HCT116 (cell line): ENCODE data around the gene RNF220. TPM values are rescaled to one million over a fixed set of nuclear protein-coding genes. Genes with fewer than 3 reads are reported as not detected.

Source experiments
- ATAC-seq: fragments of 200-7000 bp; cut with Tn5 transposase; 2 replicates; pipeline ENCODE4 v1.9.1; 2020; ENCODE audit warnings: mild to moderate bottlenecking, moderate library complexity
- BruUV-seq: library from RNA; stranded (reverse); fragments of 400-500 nt; replicated peaks from 2 replicates; lab custom pipeline; 2021; lab: Mats Ljungman, UMichigan
- CTCF ChIA-PET: fragments of 300-600 bp; sonication (Branson Sonifier 250); formaldehyde crosslinking; loops from one replicate; lab custom pipeline; 2021; ENCODE audit warnings: antibody characterized with exemption; lab: Charles Lee
- POLR2A ChIA-PET: fragments of 300-600, 350-600 bp; sonication (Branson Sonifier 250); formaldehyde crosslinking; loops from one replicate; lab custom pipeline; 2021; ENCODE audit warnings: antibody characterized with exemption; lab: Charles Lee
- RAD21 ChIA-PET, 2 experiments: fragments of 300-600 bp; sonication (Branson Sonifier 250); formaldehyde crosslinking; loops; one replicate each; lab custom pipeline; 2023; ENCODE audit warnings: low total read pairs in 2 of 2; ENCODE audit not compliant: uncharacterized antibody in 2 of 2, unreplicated experiment in 2 of 2, low non-redundant PET in 1 of 2; lab: Charles Lee
- DNase-seq: peaks from one replicate; pipeline ENCODE4 v3.0.0-alpha.2; 2010; ENCODE audit warnings: low read depth, low spot score
- H2AFZ ChIP-seq: fragments of 200-600 bp; shearing (Covaris generic), sonication (generic); 2 replicates; pipeline ENCODE4 v1.6.1; 2017; ENCODE audit warnings: low read depth, mixed run types, mixed read lengths, antibody characterized with exemption, low read length; ENCODE audit not compliant: poor library complexity, severe bottlenecking
- H3K27ac ChIP-seq: 2 replicates; pipeline ENCODE4 v1.5.1; 2012; ENCODE audit warnings: low read depth, low read length
- H3K27me3 ChIP-seq: fragments of 200-600 bp; sonication (generic); 2 replicates; pipeline ENCODE4 v1.6.1; 2016; ENCODE audit warnings: mixed run types, low read length, mixed read lengths; ENCODE audit not compliant: insufficient read depth
- H3K36me3 ChIP-seq, 2 experiments: fragments of 200-500 bp in 1 of 2; fragments of 200-600 bp in 1 of 2; sonication (Bioruptor generic) in 1 of 2; sonication (generic) in 1 of 2; 2 replicates each; pipeline versions ENCODE4 v1.5.1 to v1.6.1; 2014 to 2016; ENCODE audit warnings: low read length in 2 of 2, inconsistent platforms in 1 of 2, mixed read lengths in 1 of 2, mixed run types in 1 of 2; ENCODE audit not compliant: insufficient read depth in 2 of 2, control insufficient read depth in 1 of 2
- H3K4me1 ChIP-seq, 2 experiments: fragments of 200-600 bp in 1 of 2; sonication (generic) in 1 of 2; 2 replicates each; pipeline versions ENCODE4 v1.5.1 to v1.6.1; 2012 to 2017; ENCODE audit warnings: low read length in 2 of 2, inconsistent platforms in 1 of 2, mild to moderate bottlenecking in 1 of 2, mixed read lengths in 1 of 2, mixed run types in 1 of 2, moderate library complexity in 1 of 2; ENCODE audit not compliant: insufficient read depth in 2 of 2, control insufficient read depth in 1 of 2
- H3K4me2 ChIP-seq: fragments of 200-600 bp; sonication (generic); 2 replicates; pipeline ENCODE4 v1.6.1; 2017; ENCODE audit warnings: mixed run types, low read length, mixed read lengths
- H3K4me3 ChIP-seq, 2 experiments: fragments of 200-600 bp in 1 of 2; sonication (generic) in 1 of 2; replicated peaks in 1 of 2; 2 replicates each; pipeline ENCODE4 v1.5.1; 2011 to 2016; ENCODE audit warnings: low read length in 2 of 2, control low read depth in 1 of 2, low read depth in 1 of 2, mild to moderate bottlenecking in 1 of 2, mixed read lengths in 1 of 2, mixed run types in 1 of 2
- H3K79me2 ChIP-seq: fragments of 200-600 bp; sonication (generic); 2 replicates; pipeline ENCODE4 v1.6.1; 2017; ENCODE audit warnings: mild to moderate bottlenecking, mixed run types, low read length, moderate library complexity, mixed read lengths; ENCODE audit not compliant: insufficient read depth
- H3K9ac ChIP-seq: fragments of 200-600 bp; sonication (generic); 2 replicates; pipeline ENCODE4 v1.6.1; 2016; ENCODE audit warnings: low read length, mixed read lengths
- H3K9me2 ChIP-seq: fragments of 200-600 bp; sonication (generic), shearing (Covaris generic); 2 replicates; pipeline ENCODE4 v1.6.1; 2017; ENCODE audit warnings: mixed run types, mild to moderate bottlenecking, moderate library complexity; ENCODE audit not compliant: insufficient read depth
- H3K9me3 ChIP-seq, 2 experiments: fragments of 200-500 bp in 1 of 2; fragments of 200-600 bp in 1 of 2; sonication (Bioruptor generic) in 1 of 2; sonication (generic) in 1 of 2; 2 replicates each; pipeline ENCODE4 v1.6.1; 2014 to 2017; ENCODE audit warnings: low read length in 2 of 2, mixed read lengths in 2 of 2, inconsistent platforms in 1 of 2, low read depth in 1 of 2, mild to moderate bottlenecking in 1 of 2, mixed run types in 1 of 2, moderate library complexity in 1 of 2; ENCODE audit not compliant: control insufficient read depth in 1 of 2, insufficient read depth in 1 of 2
- H4K20me1 ChIP-seq: fragments of 200-600 bp; sonication (generic), shearing (Covaris generic); 2 replicates; pipeline ENCODE4 v1.6.1; 2017; ENCODE audit warnings: mixed run types, mild to moderate bottlenecking, moderate library complexity; ENCODE audit not compliant: insufficient read depth
- CBX3 ChIP-seq: IDR thresholded peaks from 2 replicates; pipeline ENCODE4 v1.6.1; 2012; ENCODE audit warnings: low read depth
- CEBPB ChIP-seq: IDR thresholded peaks from 2 replicates; pipeline ENCODE4 v1.6.1; 2012; ENCODE audit warnings: low read depth
- CTCF ChIP-seq, 3 experiments: fragments of 200-600 bp in 1 of 3; sonication (generic) in 1 of 3; IDR thresholded peaks in 2 of 3; conservative IDR thresholded peaks in 1 of 3; 2 replicates each; pipeline ENCODE4 v1.5.1; 2012 to 2017; ENCODE audit warnings: low read depth in 2 of 3, low read length in 2 of 3, antibody characterized with exemption in 1 of 3, borderline replicate concordance in 1 of 3, control low read depth in 1 of 3, mild to moderate bottlenecking in 1 of 3, mixed read lengths in 1 of 3, mixed run types in 1 of 3, moderate library complexity in 1 of 3; ENCODE audit not compliant: insufficient read depth in 1 of 3
- EGR1 ChIP-seq: IDR thresholded peaks from 2 replicates; pipeline ENCODE4 v1.6.1; 2012; ENCODE audit warnings: low read depth
- EZH2 ChIP-seq: fragments of 200-600 bp; sonication (generic); IDR thresholded peaks from 2 replicates; pipeline ENCODE4 v1.6.1; 2017; ENCODE audit warnings: antibody characterized with exemption, mixed run types
- EZH2phosphoT487 ChIP-seq: fragments of 200-600 bp; IDR thresholded peaks from 2 replicates; pipeline ENCODE4 v1.6.1; 2018; ENCODE audit warnings: antibody characterized with exemption, borderline replicate concordance
- FOSL1 ChIP-seq: IDR thresholded peaks from 2 replicates; pipeline ENCODE4 v1.6.1; 2012; ENCODE audit warnings: low read depth
- MAX ChIP-seq: IDR thresholded peaks from 2 replicates; pipeline ENCODE4 v1.6.1; 2012
- POLR2AphosphoS5 ChIP-seq: IDR thresholded peaks from 2 replicates; pipeline ENCODE4 v1.6.1; 2011; ENCODE audit warnings: mild to moderate bottlenecking, low read depth, low read length, moderate library complexity
- RAD21 ChIP-seq: IDR thresholded peaks from 2 replicates; pipeline ENCODE4 v1.6.1; 2012; ENCODE audit warnings: low read depth, mild to moderate bottlenecking
- SP1 ChIP-seq: IDR thresholded peaks from 2 replicates; pipeline ENCODE4 v1.6.1; 2012; ENCODE audit warnings: low read depth
- SRF ChIP-seq: IDR thresholded peaks from 2 replicates; pipeline ENCODE4 v1.6.1; 2012; ENCODE audit warnings: low read depth
- YY1 ChIP-seq: IDR thresholded peaks from 2 replicates; pipeline ENCODE4 v1.6.1; 2011; ENCODE audit warnings: low read length, low read depth, moderate library complexity, mild to moderate bottlenecking; ENCODE audit not compliant: insufficient replicate concordance; ENCODE audit errors: extremely low read depth
- ZBTB33 ChIP-seq: IDR thresholded peaks from 2 replicates; pipeline ENCODE4 v1.6.1; 2011; ENCODE audit warnings: mild to moderate bottlenecking, low read length, moderate library complexity; ENCODE audit not compliant: insufficient replicate concordance; ENCODE audit errors: extremely low read depth
- ZFX ChIP-seq: fragments of 450-650 bp; IDR thresholded peaks from 2 replicates; pipeline ENCODE4 v1.6.1; 2017
- intact Hi-C: fragments of 100-400 bp; cut with micrococcal nuclease; formaldehyde crosslinking; loops from 2 replicates; pipeline ENCODE4 v1.10.0; 2022
- total RNA-seq: library from RNA; stranded (reverse); gene quantifications from one replicate; pipeline ENCODE4 v1.2.1, GENCODE V29; 2021; ENCODE audit not compliant: unreplicated experiment

Gene RNF220
- total RNA-seq, 1 experiment from 2014 or later, result 84.5 TPM

GRCh38 chr1:44571712-44572571 is 166.9 kb downstream of the RNF220 start:
- Histone ChIP-seq H3K79me2 (no peaks in the 10 kb centered on the region), H3K4me3 (no peak overlapping the region), H3K27ac (no peak overlapping the region), H2AFZ (no peak overlapping the region), H3K4me1 (peaks cover 7 to 16% of the 10 kb centered on the region in 2 experiments), H3K4me2 (no peak overlapping the region), H4K20me1 (no peaks in the 10 kb centered on the region), H3K9ac (no peak overlapping the region), H3K9me2 (no peaks in the 10 kb centered on the region), H3K9me3 (no peaks in the 10 kb centered on the region), H3K36me3 (no peaks in the 10 kb centered on the region), H3K27me3 (no peaks in the 10 kb centered on the region)
- ChIA-PET RAD21 (interaction anchor here in 1 of 2 experiments (0.9 kb wide), 1 partner anchor 10 kb away, joined by 3 read pairs; no protein-coding TSS in a partner anchor), CTCF (interaction anchor here (1.0 to 2.6 kb wide), 14 partner anchors 9 to 194 kb away, joined by 3 to 15 read pairs (median 4); partner anchors contain the start of gene RNF220), POLR2A (no interaction called here)
- no TSS peak for BruUV-seq
- TF ChIP-seq RAD21 (peak; percentile 47), SRF (no peak), CBX3 (0 out of 2 replicates have a peak, but pooled peaks have one; percentile 36), CTCF (IDR thresholded peaks at IDR 0.05 in 2 of 3, conservative IDR thresholded peaks at IDR 0.05 in 1 of 3; ENCODE audit: borderline replicate concordance in 1 of 3, insufficient read depth in 1 of 3, low read depth in 2 of 3, low read length in 2 of 3) (peak; percentile 38 to 65 (median 65); a peak in 5 of 6 replicates)
- no peak for DNase-seq
- intact Hi-C loops, result no loop called here
- peak; percentile 91 for ATAC-seq

GRCh38 chr1:44572572-44572879 is 167.5 kb downstream of the RNF220 start:
- no TSS peak for BruUV-seq
- TF ChIP-seq MAX, result no peak
- TF ChIP-seq EZH2phosphoT487, result no peak
- TF ChIP-seq ZBTB33, result no peak
- no peak for TF ChIP-seq RAD21
- TF ChIP-seq EGR1, result no peak
- no peak for TF ChIP-seq POLR2AphosphoS5
- TF ChIP-seq YY1, result no peak
- no peak for TF ChIP-seq ZFX
- no peak for TF ChIP-seq SP1
- TF ChIP-seq EZH2, result no peak
- no peak for TF ChIP-seq FOSL1
- no peak for TF ChIP-seq CEBPB
- no peaks in the 10 kb centered on the region for H3K36me3 ChIP-seq
- H3K4me2 ChIP-seq, result no peak overlapping the region
- ATAC-seq (no peak), DNase-seq (no peak)
- ChIA-PET CTCF (interaction anchor here (1.0 to 2.6 kb wide), 14 partner anchors 8 to 194 kb away, joined by 3 to 15 read pairs (median 4); partner anchors contain the start of gene RNF220), RAD21 (interaction anchor here in 1 of 2 experiments (0.9 kb wide), 1 partner anchor 10 kb away, joined by 3 read pairs; no protein-coding TSS in a partner anchor), POLR2A (no interaction called here)
- intact Hi-C loops, result no loop called here
- no peaks in the 10 kb centered on the region for H4K20me1 ChIP-seq
- H3K9me2 ChIP-seq, result no peaks in the 10 kb centered on the region
- no peak overlapping the region for H2AFZ ChIP-seq
- no peaks in the 10 kb centered on the region for H3K79me2 ChIP-seq
- H3K27ac ChIP-seq, result no peak overlapping the region
- H3K9me3 ChIP-seq, result no peaks in the 10 kb centered on the region
- H3K4me3 ChIP-seq, result no peak overlapping the region
- H3K9ac ChIP-seq, result no peak overlapping the region
- no peaks in the 10 kb centered on the region for H3K27me3 ChIP-seq
- peaks cover 5 to 13% of the 10 kb centered on the region in 2 experiments for H3K4me1 ChIP-seq
